H9 (cell line): ENCODE data around the gene ZMPSTE24. TPM values are rescaled to one million over a fixed set of nuclear protein-coding genes. Genes with fewer than 3 reads are reported as not detected.

Source experiments
- DNase-seq: peaks from one replicate; pipeline ENCODE4 v3.0.0-alpha.2; 2017
- H2AFZ ChIP-seq: one replicate; pipeline ENCODE4 v1.6.1; 2013; ENCODE audit warnings: mild to moderate bottlenecking, low read length, control low read depth, moderate library complexity
- H2AK5ac ChIP-seq: 2 replicates; pipeline ENCODE4 v1.6.1; 2013; ENCODE audit warnings: low read length, control low read depth, mixed read lengths; ENCODE audit not compliant: insufficient read length
- H2BK120ac ChIP-seq: one replicate; pipeline ENCODE4 v1.6.1; 2013; ENCODE audit warnings: low read depth, mild to moderate bottlenecking, low read length, control low read depth, inconsistent platforms; ENCODE audit not compliant: poor library complexity, severe bottlenecking
- H2BK12ac ChIP-seq: 2 replicates; pipeline ENCODE4 v1.6.1; 2013; ENCODE audit warnings: low read length, control low read depth, mixed read lengths, low read depth; ENCODE audit not compliant: insufficient read length
- H2BK15ac ChIP-seq: 2 replicates; pipeline ENCODE4 v1.6.1; 2013; ENCODE audit warnings: low read depth, low read length, control low read depth
- H2BK20ac ChIP-seq: one replicate; pipeline ENCODE4 v1.6.1; 2013; ENCODE audit warnings: low read depth, mild to moderate bottlenecking, low read length, control low read depth, inconsistent platforms; ENCODE audit not compliant: poor library complexity, severe bottlenecking
- H2BK5ac ChIP-seq: 2 replicates; pipeline ENCODE4 v1.6.1; 2013; ENCODE audit warnings: low read length, control low read depth, mixed read lengths; ENCODE audit not compliant: insufficient read length
- H3K14ac ChIP-seq: 2 replicates; pipeline ENCODE4 v1.6.1; 2013; ENCODE audit warnings: low read length, control low read depth; ENCODE audit not compliant: insufficient read depth
- H3K18ac ChIP-seq: 2 replicates; pipeline ENCODE4 v1.6.1; 2013; ENCODE audit warnings: low read depth, mild to moderate bottlenecking, mixed read lengths, low read length, control low read depth; ENCODE audit not compliant: insufficient read length
- H3K23ac ChIP-seq: 2 replicates; pipeline ENCODE4 v1.6.1; 2013; ENCODE audit warnings: low read length, control low read depth, mixed read lengths, low read depth; ENCODE audit not compliant: insufficient read length
- H3K23me2 ChIP-seq: 2 replicates; pipeline ENCODE4 v1.6.1; 2013; ENCODE audit warnings: low read depth, mild to moderate bottlenecking, mixed read lengths, low read length, control low read depth; ENCODE audit not compliant: insufficient read length, poor library complexity, severe bottlenecking
- H3K27ac ChIP-seq: 2 replicates; pipeline ENCODE4 v1.5.1; 2013; ENCODE audit warnings: low read length, control low read depth, mixed read lengths, low read depth; ENCODE audit not compliant: insufficient read length
- H3K27me3 ChIP-seq: 2 replicates; pipeline ENCODE4 v1.6.1; 2013; ENCODE audit warnings: low read length, control low read depth, inconsistent platforms; ENCODE audit not compliant: insufficient read depth
- H3K4ac ChIP-seq: 2 replicates; pipeline ENCODE4 v1.6.1; 2013; ENCODE audit warnings: low read depth, mild to moderate bottlenecking, control low read depth, inconsistent platforms, low read length, moderate library complexity
- H3K4me1 ChIP-seq: 2 replicates; pipeline ENCODE4 v1.6.1; 2013; ENCODE audit warnings: low read length, control low read depth, inconsistent platforms; ENCODE audit not compliant: insufficient read depth
- H3K4me2 ChIP-seq: 2 replicates; pipeline ENCODE4 v1.6.1; 2013; ENCODE audit warnings: low read length, control low read depth, mixed read lengths; ENCODE audit not compliant: insufficient read length, insufficient read depth
- H3K56ac ChIP-seq: 2 replicates; pipeline ENCODE4 v1.6.1; 2013; ENCODE audit warnings: low read depth, mild to moderate bottlenecking, mixed read lengths, low read length, control low read depth; ENCODE audit not compliant: insufficient read length
- H3K79me1 ChIP-seq: 2 replicates; pipeline ENCODE4 v1.6.1; 2013; ENCODE audit warnings: low read depth, mild to moderate bottlenecking, moderate library complexity, low read length, control low read depth, inconsistent platforms; ENCODE audit not compliant: insufficient read depth, poor library complexity, severe bottlenecking
- H3K79me2 ChIP-seq: 2 replicates; pipeline ENCODE4 v1.6.1; 2013; ENCODE audit warnings: low read length, control low read depth, inconsistent platforms; ENCODE audit not compliant: insufficient read depth
- H3K9ac ChIP-seq: 2 replicates; pipeline ENCODE4 v1.6.1; 2013; ENCODE audit warnings: low read length, control low read depth, mixed read lengths; ENCODE audit not compliant: insufficient read length; ENCODE audit errors: extremely low read depth
- H3K9me3 ChIP-seq: one replicate; pipeline ENCODE4 v1.6.1; 2013; ENCODE audit warnings: low read depth, low read length, inconsistent platforms; ENCODE audit not compliant: control insufficient read depth
- H3T11ph ChIP-seq: one replicate; pipeline ENCODE4 v1.6.1; 2013; ENCODE audit warnings: mild to moderate bottlenecking, low read length, control low read depth, inconsistent platforms
- H4K20me1 ChIP-seq: one replicate; pipeline ENCODE4 v1.6.1; 2013; ENCODE audit not compliant: control insufficient read depth, insufficient read length, insufficient read depth
- H4K5ac ChIP-seq: 2 replicates; pipeline ENCODE4 v1.6.1; 2013; ENCODE audit warnings: low read depth, mild to moderate bottlenecking, mixed read lengths, low read length, control low read depth; ENCODE audit not compliant: insufficient read length
- H4K8ac ChIP-seq: replicated peaks from 2 replicates; pipeline ENCODE4 v1.6.1; 2013; ENCODE audit warnings: low read length, control low read depth, mixed read lengths, low read depth; ENCODE audit not compliant: insufficient read length
- H4K91ac ChIP-seq: 2 replicates; pipeline ENCODE4 v1.6.1; 2013; ENCODE audit warnings: low read depth, mild to moderate bottlenecking, moderate library complexity, mixed read lengths, low read length, control low read depth; ENCODE audit not compliant: insufficient read length
- H3K27ac Mint-ChIP-seq, 3 experiments: 2 replicates in 2 of 3; 3 replicates in 1 of 3; pipeline ENCODE4 v1.8.0; 2020 to 2021; ENCODE audit warnings: mixed read lengths in 3 of 3, mild to moderate bottlenecking in 1 of 3, moderate library complexity in 1 of 3
- H3K27me3 Mint-ChIP-seq: 2 replicates; pipeline ENCODE4 v1.8.0; 2021; ENCODE audit warnings: low read depth, mild to moderate bottlenecking, moderate library complexity, mixed read lengths
- H3K36me3 Mint-ChIP-seq, 3 experiments: 2 replicates in 2 of 3; 3 replicates in 1 of 3; pipeline ENCODE4 v1.8.0; 2020 to 2021; ENCODE audit warnings: low read depth in 3 of 3, mixed read lengths in 3 of 3; ENCODE audit not compliant: insufficient read depth in 1 of 3
- H3K4me1 Mint-ChIP-seq, 2 experiments: 2 replicates each; pipeline ENCODE4 v1.8.0; 2020; ENCODE audit warnings: mixed read lengths in 2 of 2
- H3K4me3 Mint-ChIP-seq, 2 experiments: 2 replicates in 1 of 2; 3 replicates in 1 of 2; pipeline ENCODE4 v1.8.0; 2020 to 2021; ENCODE audit warnings: mild to moderate bottlenecking in 2 of 2, mixed read lengths in 2 of 2, moderate library complexity in 1 of 2
- H3K9me3 Mint-ChIP-seq, 2 experiments: 2 replicates in 1 of 2; 3 replicates in 1 of 2; pipeline ENCODE4 v1.8.0; 2020; ENCODE audit warnings: mild to moderate bottlenecking in 2 of 2, mixed read lengths in 2 of 2, moderate library complexity in 1 of 2
- CTCF ChIP-seq: fragments of 200-600 bp; sonication (generic); conservative IDR thresholded peaks from 3 replicates; pipeline ENCODE4 v1.8.0; 2021; ENCODE audit warnings: antibody characterized with exemption, mild to moderate bottlenecking
- total RNA-seq: library from RNA; stranded (reverse); gene quantifications from 2 replicates; pipeline ENCODE4 v1.2.1, GENCODE V29; 2021

The ZMPSTE24 gene
- total RNA-seq, 1 experiment from 2014 or later: 47.6 TPM

- Mint-ChIP-seq H3K4me1 (no peaks in the 10 kb centered on the region), H3K4me3 (no peak overlapping the region), H3K27me3 (no peaks in the 10 kb centered on the region), H3K36me3 (peaks cover 9 to 62% (median 48%) of the 10 kb centered on the region in 3 experiments; a peak in 6 of 7 replicates), H3K27ac (no peak overlapping the region), H3K9me3 (no peaks in the 10 kb centered on the region)
- Histone ChIP-seq H2BK12ac (no peak overlapping the region), H3K56ac (no peak overlapping the region), H3K18ac (no peak overlapping the region), H2BK20ac (no peak overlapping the region), H3K4ac (no peak overlapping the region), H4K91ac (no peak overlapping the region), H3K27me3 (no peaks in the 10 kb centered on the region), H2BK5ac (no peak overlapping the region), H2AFZ (no peak overlapping the region), H3K9me3 (no peaks in the 10 kb centered on the region), H3K4me1 (no peaks in the 10 kb centered on the region), H3K79me1 (no peaks in the 10 kb centered on the region), H3K27ac (no peak overlapping the region), H3K79me2 (no peaks in the 10 kb centered on the region), H2AK5ac (no peak overlapping the region), H3K4me2 (no peak overlapping the region), H3K9ac (no peak overlapping the region), H3T11ph (no peak overlapping the region), H2BK120ac (no peak overlapping the region), H4K20me1 (no peaks in the 10 kb centered on the region), H4K8ac (no peak overlapping the region), H3K23me2 (no peaks in the 10 kb centered on the region), H3K23ac (no peak overlapping the region), H2BK15ac (no peak overlapping the region), H4K5ac (no peak overlapping the region), H3K14ac (no peak overlapping the region)
- DNase-seq: no peak
- TF ChIP-seq CTCF: no peak
These were observed 10.2 kb downstream of the ZMPSTE24 start for GRCh38 chr1:40268211-40268610.
